GM19328 (cell line): ENCODE results near the gene WDFY2.

Source experiments
- ATAC-seq: cut with Tn5 transposase; IDR thresholded peaks from one replicate; pipeline ENCODE4 v1.9.1; 2021; ENCODE audit warnings: mild to moderate bottlenecking, moderate library complexity; ENCODE audit not compliant: unreplicated experiment

Gene WDFY2

DNA sequence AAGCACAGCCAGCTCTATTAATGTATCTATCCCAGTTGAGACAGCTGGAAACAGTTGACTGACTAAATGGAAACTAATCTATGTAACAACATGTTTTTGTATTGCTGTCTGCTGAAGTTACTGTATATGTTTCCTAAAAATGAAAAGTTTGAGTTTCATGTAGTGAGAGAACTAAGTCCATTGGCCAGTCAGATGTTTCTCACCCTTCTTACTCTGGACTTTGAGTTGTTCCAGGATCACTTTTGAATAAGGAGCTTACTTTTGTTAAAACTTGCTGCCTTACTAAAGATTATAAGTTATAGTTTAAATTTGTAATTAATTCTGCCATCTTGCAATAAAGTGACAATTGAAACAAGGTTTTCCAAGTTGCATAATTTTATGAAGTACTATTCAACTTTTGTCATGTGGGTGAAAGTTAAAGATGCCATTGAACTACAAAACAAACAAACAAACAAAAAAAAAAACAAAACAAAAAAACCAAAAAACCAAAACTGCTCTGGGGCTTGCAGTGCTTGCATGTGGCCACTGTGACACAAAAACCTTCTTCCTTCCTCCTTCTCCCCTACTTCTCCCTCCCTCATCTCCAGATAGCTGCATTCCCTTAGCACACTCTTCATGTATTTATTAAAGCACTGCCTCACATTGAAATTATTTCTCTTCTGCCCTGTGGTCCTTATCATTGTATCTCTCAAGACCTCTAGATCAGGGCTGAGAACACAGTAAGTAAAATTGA lies 15.3 kb downstream of the WDFY2 start:
- no peak for ATAC-seq

DNA sequence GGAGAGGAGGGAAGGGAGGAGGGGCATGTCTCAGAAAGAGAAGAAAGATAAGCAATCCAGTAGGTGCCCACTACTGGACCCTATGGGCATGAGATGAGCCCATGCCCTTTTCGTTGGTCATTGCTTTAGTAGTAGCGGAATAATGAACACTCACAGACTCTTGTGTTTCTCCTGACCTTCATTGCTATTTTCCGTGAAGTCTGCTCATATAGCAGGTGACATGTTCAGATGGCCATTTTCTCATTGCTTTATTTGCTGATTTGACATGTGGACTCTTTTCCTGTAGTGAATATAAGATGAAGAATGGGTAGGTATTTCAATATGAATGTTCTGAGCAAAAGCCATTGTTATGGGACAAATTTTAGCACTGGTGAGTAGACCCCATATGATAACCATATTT lies 16.4 kb downstream of the WDFY2 start:
- ATAC-seq: no peak

DNA sequence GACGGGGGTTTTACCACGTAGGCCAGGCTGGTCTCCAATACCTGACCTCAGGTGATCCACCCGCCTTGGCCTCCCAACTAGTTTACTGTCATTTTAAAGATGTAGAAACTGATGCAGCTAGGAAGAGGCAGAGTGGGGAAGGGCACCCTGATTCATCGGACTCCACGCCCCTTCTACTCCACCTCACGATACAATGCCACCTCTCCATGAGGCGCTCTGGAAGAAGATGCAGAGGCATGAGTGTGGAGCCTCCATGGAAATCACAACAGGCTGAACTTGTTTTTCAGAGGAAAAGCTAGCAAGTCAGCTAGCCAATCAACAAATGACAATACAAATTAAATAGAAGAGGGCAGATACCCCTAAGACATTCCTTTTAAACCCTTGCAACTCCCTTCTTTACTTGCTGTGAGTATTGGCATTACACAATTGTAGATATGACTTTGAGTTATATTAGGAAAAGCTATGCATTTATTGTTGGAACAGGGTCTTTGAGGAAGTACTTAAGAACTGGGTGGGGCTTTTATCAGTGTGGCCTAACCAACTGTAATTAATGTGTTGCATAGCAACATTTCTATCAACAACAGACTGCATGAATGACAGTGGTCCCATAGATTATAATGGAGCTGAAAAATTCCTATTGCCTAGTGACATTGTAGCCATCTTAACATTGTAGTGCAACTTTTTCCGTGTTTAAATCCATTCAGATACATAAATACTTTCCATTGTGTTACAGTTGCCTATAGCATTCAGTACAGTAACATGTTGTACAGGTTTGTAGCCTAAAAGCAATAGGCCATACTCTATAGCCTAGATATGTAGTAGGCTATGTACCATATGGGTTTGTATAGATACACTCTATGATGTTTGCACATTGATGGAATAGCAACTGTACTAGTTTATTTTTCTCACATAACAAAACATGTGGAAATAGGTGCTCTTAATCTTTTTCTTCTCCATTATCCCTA lies 17.6 kb downstream of the WDFY2 start:
- no peak for ATAC-seq

DNA sequence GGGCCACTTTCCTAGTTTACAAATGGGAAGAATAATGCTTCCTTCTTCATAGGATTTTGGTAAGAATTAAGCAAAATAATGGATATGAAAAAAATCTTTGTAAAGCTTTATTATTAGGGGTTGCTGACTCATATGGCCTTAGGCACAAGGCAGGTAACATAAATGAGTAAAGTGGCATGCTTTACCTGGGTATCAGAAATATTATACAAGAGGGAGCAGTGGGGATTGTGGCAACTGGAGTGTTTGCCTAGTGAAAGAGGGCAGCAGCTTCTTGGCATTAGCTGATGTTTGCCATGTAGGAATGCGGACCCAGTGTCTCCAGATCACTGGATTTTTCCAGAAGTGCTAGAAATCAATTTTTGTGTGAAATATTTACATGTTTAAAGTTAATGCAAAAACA lies 19.5 kb downstream of the WDFY2 start:
- no peak for ATAC-seq

DNA sequence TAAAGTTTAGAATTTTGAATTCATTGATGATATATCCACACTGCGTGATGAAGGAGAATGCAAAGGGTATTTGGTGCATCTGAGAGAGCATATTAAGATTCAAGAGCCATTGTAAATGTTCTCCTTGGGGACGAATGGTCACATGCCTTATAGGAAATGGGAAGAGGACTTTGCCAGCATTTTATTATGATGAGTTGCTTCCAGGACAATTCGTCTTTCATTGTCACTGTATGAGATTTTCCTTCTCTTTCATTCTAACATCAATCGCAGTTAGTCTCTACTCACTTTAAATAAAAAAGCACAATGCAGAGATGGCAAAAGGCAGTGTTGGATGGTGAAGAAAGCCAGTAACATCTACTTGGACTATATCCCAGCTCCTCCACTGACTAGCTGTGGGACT lies 21.4 kb downstream of the WDFY2 start:
- ATAC-seq: no peak

DNA sequence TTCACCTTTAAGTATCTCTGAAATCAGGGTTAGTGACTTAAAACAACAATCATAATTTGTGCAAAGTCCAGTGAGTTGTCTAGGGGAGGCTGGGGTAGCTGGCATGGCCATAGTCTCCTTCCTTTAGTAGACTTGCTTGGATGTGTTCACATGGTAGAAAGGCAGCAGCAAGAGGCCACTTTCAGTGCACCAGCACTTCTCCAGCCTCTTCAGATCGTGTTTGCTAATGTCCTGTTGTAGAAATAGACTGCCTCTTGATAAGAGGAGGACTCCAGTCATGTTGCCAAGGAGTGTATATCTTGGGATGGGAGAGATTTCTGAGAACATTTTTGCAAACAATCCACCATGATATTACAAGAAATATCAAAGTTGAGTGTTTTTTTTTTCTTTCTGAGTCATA lies 22.9 kb downstream of the WDFY2 start:
- ATAC-seq: no peak

DNA sequence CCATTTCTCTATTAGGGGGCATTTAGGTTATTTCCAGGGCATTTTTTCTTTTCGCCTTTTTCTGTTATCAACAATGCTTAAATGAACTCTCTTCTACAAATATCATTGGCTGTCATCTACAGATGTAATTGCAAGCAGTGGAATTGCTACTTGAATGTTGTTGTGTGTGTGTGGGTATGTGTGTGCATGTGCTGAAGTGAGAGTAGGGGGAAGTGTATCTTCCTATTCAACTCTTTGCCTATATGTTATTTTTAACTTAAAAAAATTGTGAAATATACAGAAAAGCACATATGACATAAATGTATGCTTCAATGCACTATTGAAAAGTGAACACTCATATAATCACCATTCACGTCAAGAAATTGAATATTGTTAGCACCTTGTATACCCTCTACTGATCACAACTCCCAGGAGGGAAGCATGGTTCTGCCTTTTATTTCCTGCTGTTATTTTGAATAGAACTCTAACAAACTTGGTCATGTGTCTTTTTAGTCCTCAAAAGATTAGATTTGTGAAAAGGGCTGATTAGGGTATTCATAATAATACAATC lies 24.7 kb downstream of the WDFY2 start:
- ATAC-seq: no peak

DNA sequence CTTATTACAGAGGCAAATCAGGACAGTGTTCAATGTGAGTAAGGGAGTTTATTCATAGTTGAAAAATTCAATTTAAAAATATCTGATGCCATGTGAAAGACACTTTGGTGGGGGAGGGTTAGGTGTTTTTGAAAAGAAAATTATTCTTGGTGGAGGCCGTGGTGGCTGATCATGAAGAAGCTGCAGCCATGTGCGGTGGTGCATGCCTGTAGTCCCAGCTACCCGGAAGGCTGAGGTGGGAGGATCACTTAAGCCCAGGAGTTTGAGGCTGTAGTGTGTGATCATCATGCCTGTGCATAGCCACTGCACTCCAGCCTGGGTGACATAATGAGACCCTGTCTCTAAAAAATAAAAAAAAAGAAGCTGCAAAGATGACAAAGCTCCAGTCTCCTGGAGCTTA lies 28.6 kb downstream of the WDFY2 start:
- ATAC-seq: no peak

DNA sequence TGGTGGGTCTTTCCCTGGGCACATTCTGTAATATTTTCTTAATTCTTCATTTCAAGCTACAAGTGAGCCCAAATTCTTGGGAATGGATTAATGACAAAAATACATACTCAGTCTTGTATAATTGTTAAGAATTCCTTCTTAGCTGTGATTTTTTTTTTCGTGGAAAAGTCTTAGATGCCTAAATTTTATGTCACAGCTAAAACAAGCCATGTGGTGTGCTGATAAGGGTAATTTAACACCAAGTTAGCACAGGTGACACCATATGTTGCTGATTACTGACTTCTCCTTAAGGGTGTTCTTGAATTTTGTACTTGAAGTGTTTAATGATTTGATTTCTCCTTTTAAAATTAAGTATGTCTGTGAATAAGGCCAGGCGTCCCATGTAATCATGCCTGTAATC lies 29.3 kb downstream of the WDFY2 start:
- ATAC-seq: no peak

DNA sequence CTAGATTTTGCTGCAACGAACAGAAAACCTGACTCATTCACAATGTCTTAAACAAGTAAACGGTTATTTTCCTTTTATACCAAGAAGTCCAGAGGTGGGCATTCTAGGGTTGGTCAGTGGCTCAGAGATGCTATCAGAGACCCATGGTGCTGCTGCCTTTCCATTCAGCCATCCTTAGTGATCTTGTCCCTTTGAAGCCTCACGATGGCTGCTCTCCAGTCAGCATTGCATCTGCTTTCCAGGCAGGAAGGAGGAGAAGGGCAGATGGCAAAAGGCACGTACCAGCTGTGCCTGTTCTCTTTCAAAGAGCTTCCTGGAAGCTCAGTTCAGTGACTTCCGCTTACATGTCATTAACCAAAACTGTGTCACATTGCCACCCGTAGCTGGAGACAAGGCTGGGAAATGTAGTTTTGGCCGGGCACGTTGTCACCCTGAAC lies 30.1 kb downstream of the WDFY2 start:
- ATAC-seq: peak; percentile 80

DNA sequence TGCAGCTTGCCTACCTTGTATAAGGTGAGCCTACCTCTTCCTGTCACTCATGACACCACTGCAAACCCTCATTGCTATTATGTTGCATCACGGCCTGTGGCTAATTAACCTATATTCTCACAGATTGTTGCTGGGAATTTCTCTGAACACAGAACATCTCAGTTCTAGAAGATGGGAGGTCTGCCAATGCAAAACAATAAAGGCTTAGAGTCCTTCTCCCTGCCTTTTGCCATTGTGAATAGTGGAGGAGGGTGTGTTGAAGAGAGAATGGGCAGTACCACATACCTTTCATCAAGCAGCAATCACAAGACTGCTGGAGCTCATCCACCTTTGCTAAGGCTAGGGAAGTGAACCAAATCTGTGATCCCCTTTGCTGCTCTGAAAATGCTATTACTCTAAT lies 34.4 kb downstream of the WDFY2 start:
- ATAC-seq: no peak

DNA sequence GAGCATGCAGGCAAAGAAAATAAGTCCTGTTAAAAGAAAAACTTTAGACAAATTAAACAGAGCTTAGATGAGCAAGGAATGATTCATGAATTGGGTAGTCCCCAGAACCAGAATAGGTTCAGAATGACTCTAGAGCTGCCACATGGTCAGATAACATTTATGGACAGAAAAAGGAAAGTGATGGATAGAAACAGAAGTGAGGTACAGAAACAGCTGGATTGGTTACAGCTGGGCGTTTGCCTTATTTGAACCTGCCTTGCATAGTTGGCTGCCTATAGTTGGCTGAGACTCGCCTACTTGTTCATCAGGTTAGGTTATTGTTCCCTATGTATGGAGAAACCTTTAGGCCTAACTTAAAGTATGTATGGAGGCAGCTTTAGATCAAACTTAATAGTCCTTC lies 35.4 kb downstream of the WDFY2 start:
- ATAC-seq: no peak

DNA sequence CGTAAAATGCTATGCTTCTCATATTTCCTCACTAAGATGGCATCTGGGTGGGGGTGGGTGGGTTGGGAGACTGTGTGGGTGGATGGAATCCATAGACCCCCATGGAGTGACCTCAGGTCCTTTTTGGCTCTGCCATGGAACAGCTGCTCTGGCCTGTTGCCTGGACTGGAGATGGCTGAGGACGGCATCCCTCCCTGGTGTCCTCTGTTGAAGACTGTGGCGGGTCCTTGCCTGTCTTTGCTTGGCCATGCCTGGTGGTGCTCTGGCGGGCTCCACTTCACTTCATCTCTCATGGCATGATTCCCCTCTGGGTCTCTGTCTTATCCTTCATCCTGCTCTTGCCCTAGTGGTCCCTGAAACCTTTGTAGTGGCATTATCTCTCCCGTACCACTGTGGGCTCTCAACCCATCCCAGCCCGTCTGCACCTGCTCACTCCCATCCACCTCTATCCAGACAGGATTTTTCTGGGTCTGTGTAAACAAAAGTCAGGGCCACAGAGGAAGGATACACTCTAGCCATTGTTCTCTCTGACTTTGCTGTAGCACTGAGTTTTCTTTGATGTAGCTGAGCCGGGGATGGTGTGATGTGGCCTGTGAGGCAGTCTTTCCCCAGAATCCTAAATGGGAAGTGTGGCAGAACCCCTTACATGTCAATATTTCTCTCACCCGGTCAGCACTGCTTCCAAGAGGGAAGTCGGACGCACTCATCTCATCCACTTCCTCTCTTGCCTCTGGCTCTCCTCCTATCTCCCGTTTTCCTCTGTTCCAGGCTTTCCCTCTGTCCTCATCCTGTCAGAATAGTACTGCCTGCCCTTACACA lies 36.1 kb downstream of the WDFY2 start:
- ATAC-seq: no peak

DNA sequence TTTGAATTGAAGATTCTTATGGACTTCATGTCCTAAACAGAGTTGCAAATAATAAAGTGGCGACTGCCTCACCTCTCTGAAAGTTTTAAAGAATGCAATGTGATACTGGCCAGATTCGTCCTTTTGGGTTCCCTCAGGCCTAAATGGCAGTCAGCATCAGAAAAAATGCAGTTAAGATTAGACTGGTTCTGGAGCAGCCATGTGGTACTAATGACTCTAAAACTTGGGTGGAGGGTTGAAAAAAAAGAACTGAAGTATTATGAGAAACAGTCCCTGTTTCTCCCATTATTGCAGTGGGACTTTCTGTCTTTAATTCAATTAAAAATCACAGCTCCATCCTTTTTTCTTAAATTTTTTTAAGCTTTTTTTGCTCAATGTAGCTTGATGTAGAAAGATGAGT lies 37.3 kb downstream of the WDFY2 start:
- no peak for ATAC-seq

DNA sequence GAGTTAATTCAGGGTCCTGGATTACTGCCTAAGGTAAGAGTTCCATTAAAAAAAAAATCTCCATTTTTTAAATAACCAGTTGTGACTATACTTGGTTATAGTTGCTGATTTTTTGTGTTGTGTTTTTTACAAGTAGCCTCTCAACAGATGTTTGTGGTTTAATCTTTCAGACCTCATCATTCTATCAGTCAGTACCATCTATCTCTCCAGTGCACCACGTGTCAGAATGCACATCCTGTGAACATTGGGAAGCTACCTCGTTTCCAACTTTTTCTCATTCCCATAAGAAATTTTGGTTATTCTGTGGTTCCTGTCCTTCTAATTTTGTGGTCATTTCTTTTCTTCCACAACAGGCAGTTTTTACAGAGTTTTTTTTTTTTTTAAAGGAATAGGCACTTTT lies 39.2 kb downstream of the WDFY2 start:
- ATAC-seq: no peak

DNA sequence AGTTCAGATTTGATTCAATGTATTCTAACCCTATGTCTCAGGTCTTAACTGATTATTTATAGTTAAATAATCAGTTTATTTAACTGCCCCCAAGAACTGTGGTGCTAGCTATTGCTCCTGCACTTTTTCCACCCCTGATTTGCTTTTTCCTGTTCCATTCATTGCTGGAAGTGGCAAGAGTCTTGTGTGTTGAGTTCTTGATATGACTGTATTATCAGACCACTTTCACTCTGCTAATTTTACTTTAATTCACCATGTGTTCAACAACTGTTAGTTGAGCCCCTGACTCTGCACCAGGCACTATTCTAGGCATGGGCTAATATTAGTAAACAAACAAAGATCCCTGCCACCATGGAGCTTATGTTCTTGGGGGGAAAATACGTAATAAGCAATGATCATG lies 39.9 kb downstream of the WDFY2 start:
- no peak for ATAC-seq

DNA sequence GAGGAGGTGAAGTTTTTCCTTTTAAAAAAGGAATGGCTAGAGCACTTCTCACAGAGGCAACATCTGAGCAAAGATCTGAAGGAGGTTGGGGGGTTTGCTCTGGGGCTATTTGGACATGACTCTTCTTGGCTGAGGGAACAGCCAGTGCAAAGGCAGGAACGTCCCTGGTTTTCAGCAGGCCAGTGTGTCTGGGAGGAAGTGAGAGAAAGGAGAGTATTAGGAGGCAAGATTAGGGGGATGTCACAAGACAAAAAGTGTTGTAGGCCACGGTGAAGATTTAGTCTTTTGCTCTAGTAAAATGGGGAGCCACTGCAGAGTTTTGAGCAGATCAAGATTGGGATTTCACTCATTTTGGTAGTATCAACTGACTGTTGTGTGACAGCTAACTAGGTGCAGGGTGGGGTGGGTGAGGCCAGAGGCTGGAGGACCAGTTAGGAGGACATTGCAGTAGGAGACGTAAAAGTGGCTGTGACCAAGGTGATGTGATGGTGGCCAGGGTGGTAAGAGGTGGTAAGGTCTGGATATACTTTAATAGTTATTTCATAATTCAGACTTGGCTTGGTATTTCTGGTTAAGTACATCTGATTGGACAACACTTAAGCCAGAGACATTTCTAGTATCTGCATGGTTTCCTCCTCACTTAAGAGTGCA lies 40.6 kb downstream of the WDFY2 start:
- ATAC-seq: no peak

DNA sequence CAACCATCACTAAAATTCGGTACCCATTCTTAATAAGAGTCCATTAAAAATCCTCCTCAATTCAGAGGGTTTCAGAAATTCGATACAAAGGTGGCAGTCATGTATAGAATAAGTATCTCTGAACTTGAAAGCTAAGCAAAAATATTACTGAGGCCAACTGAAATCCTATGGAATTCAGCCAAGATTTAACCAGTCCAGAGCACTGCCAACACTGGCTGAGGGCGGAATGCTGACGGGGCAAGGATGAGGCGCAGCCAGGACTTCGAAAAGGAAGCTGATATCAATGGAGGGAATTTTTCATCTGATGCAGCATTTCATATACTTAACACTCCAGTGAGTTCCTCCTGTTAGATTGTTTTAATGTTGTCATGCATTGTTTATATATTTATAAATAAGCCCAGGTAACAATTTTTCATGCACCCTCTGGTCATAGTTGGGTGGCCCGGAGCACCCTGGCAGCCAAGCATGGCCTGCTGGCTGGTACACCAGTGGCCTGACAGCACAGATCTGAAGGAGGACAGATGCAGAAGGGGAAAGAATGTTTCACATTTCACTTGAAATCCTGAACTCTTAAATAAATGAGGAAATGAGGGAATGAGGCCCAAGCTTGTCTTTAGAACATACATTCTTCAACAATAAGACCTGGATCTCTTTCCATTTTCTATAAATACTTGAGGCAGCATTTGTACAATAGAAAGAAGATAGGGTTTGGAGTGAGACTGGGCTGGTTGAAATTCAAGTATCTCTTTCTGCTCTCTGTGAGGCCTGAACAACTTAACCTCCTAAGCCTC lies 41.5 kb downstream of the WDFY2 start:
- no peak for ATAC-seq

DNA sequence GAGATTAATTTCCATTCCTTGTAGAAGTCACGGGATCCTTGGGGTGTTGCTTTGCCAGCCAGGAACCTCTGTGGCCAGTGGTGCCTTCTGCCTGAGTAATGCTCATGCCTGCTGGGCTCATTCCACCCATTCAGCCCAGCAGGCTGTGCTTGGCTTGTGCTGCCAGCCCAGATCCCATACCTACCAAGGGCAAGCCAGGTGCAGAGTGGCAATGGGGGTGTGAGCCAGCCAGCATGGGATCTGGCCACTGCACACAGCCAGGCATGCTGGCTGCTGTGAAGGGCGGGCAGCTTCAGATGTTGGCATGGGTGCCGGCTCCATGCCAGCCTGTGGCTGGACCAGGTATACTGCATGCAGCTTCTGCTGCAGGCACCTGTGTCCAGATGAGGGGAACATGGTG lies 42.5 kb downstream of the WDFY2 start:
- ATAC-seq: no peak
